Vagina (tissue), 2 donors: ENCODE data around the gene SNRNP200. TPM values are rescaled to one million over a fixed set of nuclear protein-coding genes. Genes with fewer than 3 reads are reported as not detected.
A peak's percentile ranks its signal among the peaks of the same experiment; 100 is the strongest.
"Not testable (repeated sequence)": the region's sequence is repeated elsewhere in the genome, so short reads cannot be mapped to it uniquely, and the experiment has no call there.

ENCODE experiments used
- DNase-seq, 2 donors: peaks; one replicate each; pipeline ENCODE4 v3.0.0-alpha.2; 2017; ENCODE audit errors: extremely low spot score in 2 of 2
- H3K27ac ChIP-seq: fragments of 200-600 bp; sonication (generic); one replicate; pipeline ENCODE4 v1.5.1; 2019
- H3K27me3 ChIP-seq: fragments of 200-600 bp; sonication (generic); one replicate; pipeline ENCODE4 v1.5.1; 2019
- H3K36me3 ChIP-seq, 2 donors: fragments of 200-600 bp; sonication (generic); one replicate each; pipeline ENCODE4 v1.5.1; 2017 to 2019
- H3K4me1 ChIP-seq: fragments of 200-600 bp; sonication (generic); one replicate; pipeline ENCODE4 v1.5.1; 2019
- H3K4me3 ChIP-seq, 2 donors: fragments of 200-600 bp; sonication (generic); 1 replicate in 1 of 2; 2 replicates in 1 of 2; pipeline ENCODE4 v1.5.1; 2016 to 2019
- H3K9me3 ChIP-seq: fragments of 200-600 bp; sonication (generic); one replicate; pipeline ENCODE4 v1.5.1; 2019
- CTCF ChIP-seq, 3 experiments: fragments of 450-650 bp in 2 of 3; fragments of 200-600 bp in 1 of 3; sonication (generic) in 1 of 3; IDR thresholded peaks; one replicate each; pipeline ENCODE4 v1.5.1; 2017 to 2019; ENCODE audit warnings: antibody characterized with exemption in 3 of 3, mild to moderate bottlenecking in 2 of 3, moderate library complexity in 2 of 3
- POLR2A ChIP-seq, 2 donors: fragments of 450-650 bp; IDR thresholded peaks; one replicate each; pipeline ENCODE4 v1.6.1; 2017; ENCODE audit warnings: antibody characterized with exemption in 2 of 2, mild to moderate bottlenecking in 2 of 2, moderate library complexity in 2 of 2
- POLR2AphosphoS5 ChIP-seq, 2 donors: sonication (generic); formaldehyde crosslinking; IDR thresholded peaks; one replicate each; pipeline ENCODE4 v1.9.0; 2017; ENCODE audit warnings: antibody characterized with exemption in 2 of 2, mild to moderate bottlenecking in 2 of 2, low read depth in 1 of 2; ENCODE audit not compliant: insufficient read depth in 1 of 2
- intact Hi-C: fragments of 100-400 bp; cut with DNase I; formaldehyde crosslinking; loops from one replicate; pipeline ENCODE4 v1.15.1; 2023
- total RNA-seq: library from RNA; depleted of rRNA; stranded (reverse); fragments of >200 nt; gene quantifications from one replicate; pipeline ENCODE4 v1.2.3, GENCODE V29; 2016

SNRNP200 gene
- total RNA-seq, 1 donor from 2014 or later, result 129 TPM

- H3K9me3 ChIP-seq, result no peaks in the 10 kb centered on the region
- H3K36me3 ChIP-seq, result peaks cover 0 to 10% of the 10 kb centered on the region in 2 donors
- TF ChIP-seq POLR2AphosphoS5 (IDR thresholded peaks at IDR 0.05; ENCODE audit: insufficient read depth in 1 of 2, low read depth in 1 of 2), result peak; percentile 40 to 74
- peak in 1 of 3 experiments; percentile 12 for TF ChIP-seq CTCF (IDR thresholded peaks at IDR 0.05)
- TF ChIP-seq POLR2A (IDR thresholded peaks at IDR 0.05), result no peak
- no peak for DNase-seq
- intact Hi-C loops, result loop anchor here (5.0 kb wide), 1 partner anchor 53 kb away; the partner anchor contains the start of gene STARD7
- peaks cover 76% of the 10 kb centered on the region for H3K4me1 ChIP-seq
- H3K27me3 ChIP-seq, result no peaks in the 10 kb centered on the region
- H3K27ac ChIP-seq, result peak overlapping the region; percentile 83
- H3K4me3 ChIP-seq, result no peak overlapping the region
These were observed 44.7 kb downstream of the SNRNP200 start for GRCh38 chr2:96260387-96261260.

- H3K27ac ChIP-seq, result peak overlapping the region; percentile 83
- intact Hi-C loops, result no loop called here
- H3K36me3 ChIP-seq, result peaks cover 0 to 21% of the 10 kb centered on the region in 2 donors
- TF ChIP-seq CTCF (IDR thresholded peaks at IDR 0.05) (no peak), POLR2A (IDR thresholded peaks at IDR 0.05) (no peak), POLR2AphosphoS5 (IDR thresholded peaks at IDR 0.05; ENCODE audit: insufficient read depth in 1 of 2, low read depth in 1 of 2) (no peak)
- H3K4me3 ChIP-seq, result no peak overlapping the region
- no peaks in the 10 kb centered on the region for H3K9me3 ChIP-seq
- DNase-seq, result no peak
- H3K4me1 ChIP-seq, result peaks cover 69% of the 10 kb centered on the region
- H3K27me3 ChIP-seq, result no peaks in the 10 kb centered on the region
These were observed 45.8 kb downstream of the SNRNP200 start for GRCh38 chr2:96259497-96259921.

GRCh38 chr2:96258166-96259022 lies 47.0 kb downstream of the SNRNP200 start:
- H3K27ac ChIP-seq, result peak overlapping the region; percentile 83
- intact Hi-C loops, result no loop called here
- H3K27me3 ChIP-seq, result no peaks in the 10 kb centered on the region
- H3K4me1 ChIP-seq, result peaks cover 58% of the 10 kb centered on the region
- no peak overlapping the region for H3K4me3 ChIP-seq
- peaks cover 0 to 30% of the 10 kb centered on the region in 2 donors for H3K36me3 ChIP-seq
- no peak for DNase-seq
- no peaks in the 10 kb centered on the region for H3K9me3 ChIP-seq
- TF ChIP-seq POLR2AphosphoS5 (IDR thresholded peaks at IDR 0.05; ENCODE audit: insufficient read depth in 1 of 2, low read depth in 1 of 2) (no peak), CTCF (IDR thresholded peaks at IDR 0.05) (no peak), POLR2A (IDR thresholded peaks at IDR 0.05) (no peak)

- peaks cover 0 to 37% of the 10 kb centered on the region in 2 donors for H3K36me3 ChIP-seq
- H3K4me1 ChIP-seq, result peaks cover 52% of the 10 kb centered on the region
- H3K9me3 ChIP-seq, H3K27me3 ChIP-seq, DNase-seq, H3K4me3 ChIP-seq, intact Hi-C loops: not testable (repeated sequence)
- peak overlapping the region; percentile 63 for H3K27ac ChIP-seq
These were observed 47.6 kb downstream of the SNRNP200 start for GRCh38 chr2:96257744-96258143.

- DNase-seq, result no peak
- peaks cover 44% of the 10 kb centered on the region for H3K4me1 ChIP-seq
- H3K9me3 ChIP-seq, result no peaks in the 10 kb centered on the region
- no peaks in the 10 kb centered on the region for H3K27me3 ChIP-seq
- H3K27ac ChIP-seq, result peak overlapping the region; percentile 34
- TF ChIP-seq CTCF (IDR thresholded peaks at IDR 0.05), result no peak
- no peak for TF ChIP-seq POLR2AphosphoS5 (IDR thresholded peaks at IDR 0.05; ENCODE audit: insufficient read depth in 1 of 2, low read depth in 1 of 2)
- TF ChIP-seq POLR2A (IDR thresholded peaks at IDR 0.05), result no peak
- intact Hi-C loops, result no loop called here
- peaks cover 0 to 42% of the 10 kb centered on the region in 2 donors for H3K36me3 ChIP-seq
- H3K4me3 ChIP-seq, result no peak overlapping the region
These were observed 48.7 kb downstream of the SNRNP200 start for GRCh38 chr2:96256611-96257113.
